ENCODE results near the gene KLHL4.

DNA sequence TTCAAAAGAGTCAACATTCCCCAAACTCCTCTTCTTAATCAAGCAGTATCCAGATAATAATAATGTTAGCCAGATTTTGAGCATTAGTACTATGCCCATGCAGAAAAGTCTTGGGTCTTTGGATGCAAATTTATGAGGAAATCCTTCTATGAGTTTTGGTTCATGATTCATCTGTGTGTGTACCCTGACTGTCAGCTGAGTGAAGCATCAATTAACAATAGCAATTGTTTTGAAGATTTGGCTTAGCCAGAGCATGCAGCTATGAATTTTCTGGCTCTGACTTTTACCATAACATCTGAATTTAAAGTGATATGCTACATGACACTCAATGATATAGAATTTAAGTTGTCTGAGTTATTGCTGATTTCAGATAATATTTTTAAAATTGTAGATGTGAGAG lies 145.8 kb downstream of the KLHL4 start:
- TF ChIP-seq CTCF (IDR thresholded peaks at IDR 0.05 in 2 of 3, conservative IDR thresholded peaks at IDR 0.05 in 1 of 3; ENCODE audit: borderline replicate concordance in 1 of 3, insufficient read depth in 1 of 3, low read depth in 2 of 3, low read length in 2 of 3) (no peak), REST (IDR thresholded peaks at IDR 0.05; ENCODE audit: low read depth) (no peak), POLR2A (IDR thresholded peaks at IDR 0.05; ENCODE audit: borderline replicate concordance, extremely low read depth, insufficient read depth, insufficient read length) (no peak), CEBPB (IDR thresholded peaks at IDR 0.05; ENCODE audit: low read depth) (no peak), EZH2phosphoT487 (IDR thresholded peaks at IDR 0.05; ENCODE audit: borderline replicate concordance) (no peak), POLR2AphosphoS5 (IDR thresholded peaks at IDR 0.05; ENCODE audit: low read depth, low read length) (no peak), EZH2 (IDR thresholded peaks at IDR 0.05) (no peak), RAD21 (IDR thresholded peaks at IDR 0.05; ENCODE audit: low read depth) (no peak)
- TF ChIP-seq, protein P1, sequence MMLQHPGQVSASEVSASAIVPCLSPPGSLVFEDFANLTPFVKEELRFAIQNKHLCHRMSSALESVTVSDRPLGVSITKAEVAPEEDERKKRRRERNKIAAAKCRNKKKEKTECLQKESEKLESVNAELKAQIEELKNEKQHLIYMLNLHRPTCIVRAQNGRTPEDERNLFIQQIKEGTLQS (IDR thresholded peaks at IDR 0.05) = no peak
- TF ChIP-seq, protein P2, sequence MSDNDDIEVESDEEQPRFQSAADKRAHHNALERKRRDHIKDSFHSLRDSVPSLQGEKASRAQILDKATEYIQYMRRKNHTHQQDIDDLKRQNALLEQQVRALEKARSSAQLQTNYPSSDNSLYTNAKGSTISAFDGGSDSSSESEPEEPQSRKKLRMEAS (IDR thresholded peaks at IDR 0.05) = no peak
